RWPE2 (cell line): ENCODE measurements around the gene GPC5.

Experiments
- ATAC-seq: fragments of 200-7000 bp; cut with Tn5 transposase; 3 replicates; pipeline ENCODE4 v1.9.1; 2021; ENCODE audit warnings: low read depth
- DNase-seq: peaks from one replicate; pipeline ENCODE4 v3.0.0-alpha.2; 2020; ENCODE audit warnings: low spot score
- H3K27ac ChIP-seq: fragments of 450-650 bp; 2 replicates; pipeline ENCODE4 v1.5.1; 2017; ENCODE audit warnings: mild to moderate bottlenecking; ENCODE audit not compliant: poor library complexity, severe bottlenecking
- H3K27me3 ChIP-seq: fragments of 250-450 bp; sonication (Bioruptor Pico); 2 replicates; pipeline ENCODE4 v1.5.1; 2021; ENCODE audit warnings: mild to moderate bottlenecking, moderate library complexity; ENCODE audit not compliant: insufficient read depth, poor library complexity, severe bottlenecking
- H3K36me3 ChIP-seq: fragments of 250-450 bp; sonication (Bioruptor Pico); 2 replicates; pipeline ENCODE4 v1.5.1; 2020; ENCODE audit warnings: low read depth, mild to moderate bottlenecking, moderate library complexity
- H3K4me1 ChIP-seq: fragments of 250-450 bp; sonication (Bioruptor Pico); 2 replicates; pipeline ENCODE4 v1.5.1; 2021; ENCODE audit warnings: mild to moderate bottlenecking, moderate library complexity; ENCODE audit not compliant: insufficient read depth, poor library complexity, severe bottlenecking
- H3K4me3 ChIP-seq: fragments of 250-450 bp; sonication (Bioruptor Pico); 2 replicates; pipeline ENCODE4 v1.5.1; 2021; ENCODE audit warnings: mild to moderate bottlenecking, moderate library complexity; ENCODE audit not compliant: severe bottlenecking
- H3K9me3 ChIP-seq: fragments of 250-450 bp; sonication (Bioruptor Pico); 2 replicates; pipeline ENCODE4 v1.5.1; 2021; ENCODE audit warnings: mild to moderate bottlenecking, moderate library complexity; ENCODE audit not compliant: severe bottlenecking
- CTCF ChIP-seq: fragments of 450-650 bp; IDR thresholded peaks from one replicate; pipeline ENCODE4 v1.5.1; 2017; ENCODE audit warnings: mild to moderate bottlenecking, moderate library complexity; ENCODE audit not compliant: poor library complexity, severe bottlenecking

Gene GPC5

GRCh38 chr13:92661406-92661805 lies 1263.0 kb downstream of the GPC5 start:
- no peaks in the 10 kb centered on the region for H3K4me1 ChIP-seq
- no peak overlapping the region for H3K4me3 ChIP-seq
- no peak for DNase-seq
- no peaks in the 10 kb centered on the region for H3K9me3 ChIP-seq
- TF ChIP-seq CTCF, result no peak
- H3K27me3 ChIP-seq, result no peaks in the 10 kb centered on the region
- H3K27ac ChIP-seq, result no peak overlapping the region
- ATAC-seq, result no peak
- no peaks in the 10 kb centered on the region for H3K36me3 ChIP-seq

GRCh38 chr13:92668157-92668556 lies 1269.7 kb downstream of the GPC5 start:
- Histone ChIP-seq H3K4me1 (no peaks in the 10 kb centered on the region), H3K4me3 (no peak overlapping the region), H3K9me3 (no peaks in the 10 kb centered on the region), H3K27ac (no peak overlapping the region), H3K36me3 (no peaks in the 10 kb centered on the region), H3K27me3 (no peaks in the 10 kb centered on the region)
- ATAC-seq, result no peak
- TF ChIP-seq CTCF, result no peak
- no peak for DNase-seq

- ATAC-seq (no peak), DNase-seq (no peak)
- Histone ChIP-seq H3K9me3 (no peaks in the 10 kb centered on the region), H3K4me1 (no peaks in the 10 kb centered on the region), H3K4me3 (no peak overlapping the region), H3K27me3 (no peaks in the 10 kb centered on the region), H3K36me3 (no peaks in the 10 kb centered on the region), H3K27ac (no peak overlapping the region)
- TF ChIP-seq CTCF, result no peak
Observed at GRCh38 chr13:92670096-92670495, 1271.7 kb downstream of the GPC5 start.

- H3K4me1 ChIP-seq, result no peaks in the 10 kb centered on the region
- DNase-seq (no peak), ATAC-seq (no peak)
- H3K9me3 ChIP-seq, result no peaks in the 10 kb centered on the region
- no peak overlapping the region for H3K27ac ChIP-seq
- H3K36me3 ChIP-seq, result no peaks in the 10 kb centered on the region
- no peak overlapping the region for H3K4me3 ChIP-seq
- no peaks in the 10 kb centered on the region for H3K27me3 ChIP-seq
- no peak for TF ChIP-seq CTCF
Observed at GRCh38 chr13:92671821-92672220, 1273.4 kb downstream of the GPC5 start.

- no peaks in the 10 kb centered on the region for H3K27me3 ChIP-seq
- H3K36me3 ChIP-seq, result no peaks in the 10 kb centered on the region
- no peak overlapping the region for H3K27ac ChIP-seq
- TF ChIP-seq CTCF, result no peak
- no peaks in the 10 kb centered on the region for H3K4me1 ChIP-seq
- ATAC-seq (no peak), DNase-seq (no peak)
- no peaks in the 10 kb centered on the region for H3K9me3 ChIP-seq
- H3K4me3 ChIP-seq, result no peak overlapping the region
Observed at GRCh38 chr13:92676246-92676645, 1277.8 kb downstream of the GPC5 start.
